SU-DHL-6 (cell line): Measurements from ENCODE around the gene ADCYAP1R1.

Experiments
- H2AFZ ChIP-seq: fragments of 200-600 bp; sonication (generic); 2 replicates; pipeline ENCODE4 v1.6.1; 2014; ENCODE audit warnings: low read depth, mild to moderate bottlenecking, moderate library complexity, mixed read lengths, antibody characterized with exemption, low read length; ENCODE audit not compliant: severe bottlenecking
- H3F3A ChIP-seq: fragments of 200-600 bp; shearing (Covaris generic); 2 replicates; pipeline ENCODE4 v1.6.0; 2016; ENCODE audit warnings: antibody characterized with exemption, mild to moderate bottlenecking; ENCODE audit not compliant: insufficient read depth
- H3K27ac ChIP-seq: fragments of 200-600 bp; sonication (generic); 2 replicates; pipeline ENCODE4 v1.5.1; 2016; ENCODE audit warnings: low read depth, mild to moderate bottlenecking, low read length, moderate library complexity, mixed read lengths
- H3K27me3 ChIP-seq: fragments of 200-600 bp; sonication (generic), shearing (Covaris generic); 2 replicates; pipeline ENCODE4 v1.6.0; 2014; ENCODE audit warnings: mild to moderate bottlenecking, low read length
- H3K36me3 ChIP-seq: fragments of 200-600 bp; sonication (generic); 2 replicates; pipeline ENCODE4 v1.6.1; 2014; ENCODE audit warnings: mild to moderate bottlenecking, low read length, mixed read lengths
- H3K4me2 ChIP-seq: fragments of 300-600, 200-600 bp; shearing (Covaris generic), sonication (generic); 2 replicates; pipeline ENCODE4 v1.6.0; 2014; ENCODE audit warnings: low read length, low read depth, mild to moderate bottlenecking; ENCODE audit not compliant: poor library complexity, severe bottlenecking
- H3K4me3 ChIP-seq: fragments of 200-600 bp; sonication (generic); 2 replicates; pipeline ENCODE4 v1.5.1; 2014; ENCODE audit warnings: antibody characterized with exemption, low read length, mild to moderate bottlenecking, mixed read lengths; ENCODE audit not compliant: insufficient read depth, poor library complexity, severe bottlenecking
- H3K79me2 ChIP-seq: fragments of 200-600 bp; sonication (generic); 2 replicates; pipeline ENCODE4 v1.6.1; 2014; ENCODE audit warnings: mild to moderate bottlenecking, low read length, moderate library complexity; ENCODE audit not compliant: insufficient read depth
- H3K9ac ChIP-seq: fragments of 200-600 bp; sonication (generic); 2 replicates; pipeline ENCODE4 v1.7.0; 2014; ENCODE audit warnings: mild to moderate bottlenecking, low read length
- H3K9me2 ChIP-seq: fragments of 200-600 bp; sonication (generic); replicated peaks from 2 replicates; pipeline ENCODE4 v1.6.1; 2014; ENCODE audit warnings: low read length; ENCODE audit not compliant: insufficient read depth
- H3K9me3 ChIP-seq: fragments of 200-600 bp; sonication (generic); 2 replicates; pipeline ENCODE4 v1.6.1; 2014; ENCODE audit warnings: low read length, mixed read lengths; ENCODE audit not compliant: insufficient read depth
- H4K20me1 ChIP-seq: fragments of 200-600 bp; sonication (generic); 2 replicates; pipeline ENCODE4 v1.6.1; 2014; ENCODE audit warnings: low read depth, mild to moderate bottlenecking, antibody characterized with exemption, low read length, moderate library complexity, mixed read lengths
- EZH2phosphoT487 ChIP-seq: fragments of 200-600 bp; sonication (generic), shearing (Covaris generic); conservative IDR thresholded peaks from 2 replicates; pipeline ENCODE4 v1.6.1; 2018; ENCODE audit warnings: mild to moderate bottlenecking, antibody characterized with exemption, low read length, moderate library complexity, mixed read lengths
- TF ChIP-seq, protein P1 (sequence below): fragments of 200-600 bp; sonication (generic); IDR thresholded peaks from one replicate; pipeline ENCODE4 v1.5.1; 2017; ENCODE audit warnings: antibody characterized with exemption, mild to moderate bottlenecking, low read length, moderate library complexity; ENCODE audit not compliant: insufficient read depth, poor library complexity, severe bottlenecking

Gene ADCYAP1R1

DNA sequence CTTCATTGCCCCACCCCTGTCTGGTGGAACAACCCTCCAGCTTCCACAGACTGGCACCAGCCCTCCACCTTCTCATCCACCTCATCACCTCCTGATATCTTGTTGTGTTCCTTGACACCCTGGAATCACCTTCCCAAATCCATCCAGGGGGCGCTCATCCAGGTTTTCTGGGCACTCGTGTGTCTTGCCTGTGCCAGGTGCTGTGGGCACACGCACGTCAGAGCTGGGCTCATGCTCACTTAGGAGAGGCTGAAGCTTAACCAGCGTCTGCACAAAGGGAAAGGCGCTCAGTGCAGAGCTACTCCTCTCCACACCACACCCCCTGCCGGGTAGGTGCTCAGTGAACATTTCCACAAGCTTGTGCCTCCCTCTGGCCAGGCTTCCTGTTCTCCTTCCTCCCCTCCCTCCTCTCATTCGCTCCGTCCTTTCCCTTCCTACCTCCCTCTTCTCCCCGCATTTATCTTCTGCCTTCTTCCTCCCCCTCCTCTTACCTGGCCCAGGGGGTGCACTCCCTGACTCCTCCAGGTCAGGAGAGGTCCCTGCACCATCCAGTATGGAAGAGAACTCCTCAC is 4.8 kb downstream of the ADCYAP1R1 start:
- TF ChIP-seq, protein P1, sequence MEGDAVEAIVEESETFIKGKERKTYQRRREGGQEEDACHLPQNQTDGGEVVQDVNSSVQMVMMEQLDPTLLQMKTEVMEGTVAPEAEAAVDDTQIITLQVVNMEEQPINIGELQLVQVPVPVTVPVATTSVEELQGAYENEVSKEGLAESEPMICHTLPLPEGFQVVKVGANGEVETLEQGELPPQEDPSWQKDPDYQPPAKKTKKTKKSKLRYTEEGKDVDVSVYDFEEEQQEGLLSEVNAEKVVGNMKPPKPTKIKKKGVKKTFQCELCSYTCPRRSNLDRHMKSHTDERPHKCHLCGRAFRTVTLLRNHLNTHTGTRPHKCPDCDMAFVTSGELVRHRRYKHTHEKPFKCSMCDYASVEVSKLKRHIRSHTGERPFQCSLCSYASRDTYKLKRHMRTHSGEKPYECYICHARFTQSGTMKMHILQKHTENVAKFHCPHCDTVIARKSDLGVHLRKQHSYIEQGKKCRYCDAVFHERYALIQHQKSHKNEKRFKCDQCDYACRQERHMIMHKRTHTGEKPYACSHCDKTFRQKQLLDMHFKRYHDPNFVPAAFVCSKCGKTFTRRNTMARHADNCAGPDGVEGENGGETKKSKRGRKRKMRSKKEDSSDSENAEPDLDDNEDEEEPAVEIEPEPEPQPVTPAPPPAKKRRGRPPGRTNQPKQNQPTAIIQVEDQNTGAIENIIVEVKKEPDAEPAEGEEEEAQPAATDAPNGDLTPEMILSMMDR = no peak
- TF ChIP-seq EZH2phosphoT487 = no peak
- no peak overlapping the region for H3K9ac ChIP-seq
- no peak overlapping the region for H3K4me3 ChIP-seq
- no peaks in the 10 kb centered on the region for H3K9me2 ChIP-seq
- no peak overlapping the region for H2AFZ ChIP-seq
- H3F3A ChIP-seq = no peaks in the 10 kb centered on the region
- H3K9me3 ChIP-seq = no peaks in the 10 kb centered on the region
- no peaks in the 10 kb centered on the region for H3K79me2 ChIP-seq
- no peaks in the 10 kb centered on the region for H3K27me3 ChIP-seq
- H3K36me3 ChIP-seq = no peaks in the 10 kb centered on the region
- no peak overlapping the region for H3K27ac ChIP-seq
- no peaks in the 10 kb centered on the region for H4K20me1 ChIP-seq
- no peak overlapping the region for H3K4me2 ChIP-seq

DNA sequence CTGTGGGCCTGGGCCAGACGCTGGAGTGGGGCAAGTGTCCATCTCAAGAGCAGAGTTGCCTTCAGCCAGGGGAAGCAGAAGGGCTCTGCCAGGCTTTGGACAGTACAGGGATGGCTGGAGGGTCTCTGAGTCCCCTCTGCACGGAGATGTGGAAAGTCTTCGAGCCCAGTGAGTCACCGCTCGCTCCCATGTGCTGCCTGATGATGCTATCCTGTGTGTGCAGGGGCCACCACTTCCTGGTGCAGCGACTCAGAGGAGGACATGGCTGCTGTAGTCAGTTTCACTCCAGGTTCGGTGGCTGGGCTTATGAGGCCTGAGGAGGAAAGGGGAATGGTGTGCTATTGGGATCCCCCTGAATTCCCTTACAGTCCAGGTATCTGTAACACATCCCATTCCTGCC is 6.0 kb downstream of the ADCYAP1R1 start:
- Histone ChIP-seq H3K9ac (no peak overlapping the region), H2AFZ (no peak overlapping the region), H3K27ac (no peak overlapping the region), H3K9me2 (no peaks in the 10 kb centered on the region), H3K9me3 (no peaks in the 10 kb centered on the region), H3F3A (no peaks in the 10 kb centered on the region), H3K36me3 (no peaks in the 10 kb centered on the region), H3K4me2 (no peak overlapping the region), H3K79me2 (no peaks in the 10 kb centered on the region), H3K27me3 (no peaks in the 10 kb centered on the region), H3K4me3 (no peak overlapping the region), H4K20me1 (no peaks in the 10 kb centered on the region)
- TF ChIP-seq EZH2phosphoT487 = no peak
- TF ChIP-seq, protein P1 = no peak

DNA sequence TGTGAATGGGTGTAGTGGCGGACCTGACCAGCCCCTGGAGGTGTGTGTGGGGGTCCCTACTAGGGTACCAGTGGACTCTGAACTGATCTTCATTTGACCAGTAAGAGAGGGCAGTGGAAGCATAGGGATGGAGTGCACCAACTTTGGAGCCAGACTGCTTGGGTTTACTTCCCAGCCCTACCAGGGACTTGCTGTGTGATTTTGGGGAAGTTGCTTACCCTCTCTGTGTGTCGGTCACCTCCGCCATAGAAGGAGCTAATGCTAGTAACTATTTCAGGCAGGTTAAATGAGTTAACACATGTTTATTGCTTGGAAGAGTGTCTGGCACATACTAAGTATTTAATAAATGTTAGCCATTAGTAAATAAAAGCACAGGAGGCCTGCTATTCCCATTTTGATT is 6.6 kb downstream of the ADCYAP1R1 start:
- H3F3A ChIP-seq = no peaks in the 10 kb centered on the region
- no peak overlapping the region for H2AFZ ChIP-seq
- no peaks in the 10 kb centered on the region for H4K20me1 ChIP-seq
- no peak overlapping the region for H3K4me3 ChIP-seq
- no peak overlapping the region for H3K9ac ChIP-seq
- no peak overlapping the region for H3K27ac ChIP-seq
- no peaks in the 10 kb centered on the region for H3K9me3 ChIP-seq
- TF ChIP-seq, protein P1 = no peak
- no peak for TF ChIP-seq EZH2phosphoT487
- H3K9me2 ChIP-seq = no peaks in the 10 kb centered on the region
- H3K27me3 ChIP-seq = no peaks in the 10 kb centered on the region
- no peaks in the 10 kb centered on the region for H3K36me3 ChIP-seq
- no peaks in the 10 kb centered on the region for H3K79me2 ChIP-seq
- no peak overlapping the region for H3K4me2 ChIP-seq
